SK-N-MC (cell line): Measurements from ENCODE around the gene CLSTN1.
"Not testable (repeated sequence)": the region's sequence is repeated elsewhere in the genome, so short reads cannot be mapped to it uniquely, and the experiment has no call there.

ENCODE experiments used
- DNase-seq: peaks from one replicate; pipeline ENCODE4 v3.0.0-alpha.2; 2011; ENCODE audit warnings: low read depth, low spot score
- H3K27ac ChIP-seq: fragments of 200-600 bp; sonication (generic); 2 replicates; pipeline ENCODE4 v1.5.1; 2016; ENCODE audit warnings: mixed run types
- H3K36me3 ChIP-seq: fragments of 200-600 bp; sonication (generic); 2 replicates; pipeline ENCODE4 v1.6.1; 2017; ENCODE audit warnings: antibody characterized with exemption, low read length, mixed read lengths; ENCODE audit not compliant: insufficient read depth
- H3K4me3 ChIP-seq: fragments of 200-600 bp; sonication (generic); 2 replicates; pipeline ENCODE4 v1.5.1; 2016
- H3K9ac ChIP-seq: fragments of 200-600 bp; sonication (generic); 2 replicates; pipeline ENCODE4 v1.8.0; 2017; ENCODE audit warnings: mixed run types, mixed read lengths; ENCODE audit not compliant: insufficient read length
- H3K9me3 ChIP-seq: fragments of 200-600 bp; sonication (generic); 2 replicates; pipeline ENCODE4 v1.6.1; 2017; ENCODE audit warnings: low read depth, mild to moderate bottlenecking, antibody characterized with exemption, low read length, moderate library complexity, mixed read lengths
- EZH2 ChIP-seq: fragments of 200-600 bp; sonication (generic); IDR thresholded peaks from one replicate; pipeline ENCODE4 v1.6.1; 2017; ENCODE audit warnings: antibody characterized with exemption
- FOXP2 ChIP-seq: optimal IDR thresholded peaks from 2 replicates; pipeline ENCODE3; 2011; ENCODE audit warnings: mild to moderate bottlenecking, moderate library complexity; ENCODE audit not compliant: insufficient read depth; ENCODE audit errors: extremely low read length, control extremely low read depth
- POLR2AphosphoS5 ChIP-seq: IDR thresholded peaks from 2 replicates; pipeline ENCODE4 v1.6.1; 2012; ENCODE audit warnings: mild to moderate bottlenecking, low read depth, low read length, borderline replicate concordance

CLSTN1 gene

DNA sequence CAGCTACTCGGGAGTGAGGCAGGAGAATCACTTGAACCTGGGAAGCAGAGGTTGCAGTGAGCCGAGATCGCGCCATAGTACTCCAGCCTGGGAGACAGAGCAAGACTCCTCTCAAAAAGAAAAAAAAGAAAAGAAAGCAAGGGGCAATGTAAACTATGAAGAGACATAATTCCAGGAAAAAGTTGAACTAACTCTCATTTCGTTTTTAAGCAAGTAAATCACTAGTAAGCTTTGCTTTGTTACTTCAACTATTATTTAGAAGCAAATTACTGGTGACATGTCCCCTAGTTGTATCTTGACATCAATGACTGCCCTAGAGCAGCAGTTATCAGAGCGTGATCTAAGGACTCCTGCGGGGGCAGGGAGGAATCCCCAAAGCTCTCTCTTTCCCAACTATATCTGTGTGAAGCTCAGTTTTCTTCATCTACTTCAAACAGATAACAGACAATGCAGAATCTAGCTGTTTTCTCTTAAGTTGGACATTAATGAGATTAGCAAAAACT, 18.7 kb downstream of the CLSTN1 start:
- Histone ChIP-seq H3K9me3 (no peaks in the 10 kb centered on the region), H3K4me3 (no peak overlapping the region), H3K36me3 (no peaks in the 10 kb centered on the region), H3K27ac (peak overlapping the region; percentile 57; the same call in 1 of the 2 replicates), H3K9ac (no peak overlapping the region)
- TF ChIP-seq POLR2AphosphoS5, result no peak
- no peak for DNase-seq

DNA sequence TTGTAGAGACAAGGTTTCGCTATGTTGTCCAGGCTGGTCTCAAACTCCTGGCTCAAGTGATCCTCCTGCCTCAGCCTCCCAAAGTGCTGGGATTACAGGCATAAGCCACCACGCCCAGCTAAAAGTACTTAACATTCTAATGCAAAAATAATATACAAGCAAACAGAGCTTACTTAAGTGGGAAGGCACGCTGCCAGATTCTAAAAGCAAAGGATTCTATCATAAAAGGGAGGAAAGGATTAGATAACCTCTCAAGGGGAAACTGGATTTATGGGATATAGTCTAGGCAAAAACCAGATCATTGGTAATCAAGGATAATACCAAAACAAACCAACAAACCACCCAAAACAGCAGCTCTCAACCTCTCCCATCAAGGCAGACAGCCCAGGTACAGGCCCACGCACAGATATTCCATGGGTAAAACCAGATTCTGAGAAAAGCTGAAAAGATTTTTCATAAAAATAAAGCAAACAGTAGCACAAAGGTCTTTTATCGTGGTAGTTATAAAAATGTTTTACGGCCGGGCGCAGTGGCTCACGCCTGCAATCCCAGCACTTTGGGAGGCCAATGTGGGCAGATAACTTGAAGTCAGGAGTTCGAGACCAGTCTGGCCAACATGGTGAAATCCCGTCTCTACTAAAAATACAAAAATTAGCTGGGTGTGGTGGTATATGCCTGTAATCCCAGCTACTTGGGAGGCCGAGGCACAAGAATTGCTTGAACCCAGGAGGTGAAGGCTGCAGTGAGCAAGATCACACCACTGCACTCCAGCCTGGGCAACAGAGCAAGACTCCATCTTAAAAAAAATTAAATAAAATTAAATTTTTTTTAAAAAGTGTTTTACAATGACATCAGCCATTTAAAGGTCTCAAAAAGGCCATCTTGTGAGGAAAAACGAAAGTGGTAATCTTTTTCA, 20.5 kb downstream of the CLSTN1 start:
- DNase-seq, H3K36me3 ChIP-seq, H3K4me3 ChIP-seq, H3K9me3 ChIP-seq, H3K27ac ChIP-seq, H3K9ac ChIP-seq: not testable (repeated sequence)

DNA sequence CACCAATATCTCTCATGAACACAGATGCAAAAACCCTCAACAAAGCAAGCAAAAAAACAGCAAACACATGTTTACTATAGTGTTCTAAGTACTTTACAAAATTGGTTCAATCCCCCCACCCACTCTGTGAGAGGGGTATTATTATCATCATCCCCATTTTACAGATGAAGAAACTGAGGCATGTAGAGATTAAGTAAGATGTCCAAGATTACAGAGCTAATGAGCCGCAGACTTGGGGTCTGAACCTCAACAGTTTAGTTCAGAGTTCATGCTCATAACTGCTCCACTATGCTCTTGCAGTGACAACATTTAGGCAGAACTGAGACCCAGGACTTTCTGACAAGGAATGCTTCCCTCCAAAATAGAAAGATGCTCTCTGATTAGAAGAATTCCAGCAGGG, 21.9 kb downstream of the CLSTN1 start:
- TF ChIP-seq POLR2AphosphoS5, result no peak
- TF ChIP-seq FOXP2, result no peak
- no peak for TF ChIP-seq EZH2
- H3K36me3 ChIP-seq, result no peaks in the 10 kb centered on the region
- H3K4me3 ChIP-seq, result no peak overlapping the region
- H3K9me3 ChIP-seq, result no peaks in the 10 kb centered on the region
- DNase-seq, result no peak
- no peak overlapping the region for H3K27ac ChIP-seq
- H3K9ac ChIP-seq, result no peak overlapping the region

DNA sequence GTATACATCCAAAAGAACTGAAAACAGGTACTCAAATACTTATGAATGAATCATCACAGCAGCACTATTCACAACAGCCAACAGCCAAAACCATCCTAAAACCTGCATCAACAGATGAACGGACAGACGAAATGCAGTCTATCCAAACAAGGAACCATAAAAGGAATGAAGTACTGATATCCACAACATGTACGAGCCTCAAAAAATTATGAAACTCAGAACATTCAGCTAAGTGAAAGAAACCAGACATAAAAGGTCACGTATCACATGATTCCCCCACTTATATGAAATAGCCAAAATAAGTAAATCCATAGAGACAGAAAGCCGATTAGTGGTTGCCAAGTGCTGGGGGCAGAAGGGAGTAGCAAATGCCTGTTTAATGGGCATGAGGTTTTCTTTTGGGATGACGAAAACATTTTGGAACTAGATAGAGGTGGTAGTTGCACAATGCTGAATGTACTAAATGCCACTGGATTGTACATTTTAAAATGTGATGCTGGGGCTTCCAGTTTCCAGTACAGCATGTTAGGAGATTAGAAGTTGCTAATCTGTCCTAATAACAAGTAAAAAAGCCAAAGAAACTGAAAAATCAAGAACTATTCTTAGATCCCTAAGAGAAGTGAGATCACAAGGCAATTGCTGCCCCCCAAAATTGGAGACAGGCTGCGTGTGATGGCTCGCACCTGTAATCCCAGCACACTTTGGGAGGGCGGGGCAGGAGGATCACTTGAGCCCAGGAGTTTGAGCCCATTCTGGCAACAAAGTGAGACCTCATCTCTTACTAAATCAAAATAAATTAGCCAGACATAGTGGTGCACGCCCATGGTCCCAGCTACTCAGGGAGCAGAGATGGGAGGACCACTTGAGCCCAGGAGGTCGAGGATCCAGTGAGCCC, 25.3 kb downstream of the CLSTN1 start:
- TF ChIP-seq POLR2AphosphoS5, result no peak
- no peak for TF ChIP-seq FOXP2
- TF ChIP-seq EZH2, result no peak
- no peaks in the 10 kb centered on the region for H3K36me3 ChIP-seq
- peak overlapping the region; percentile 55; the same call in 1 of the 2 replicates for H3K27ac ChIP-seq
- H3K9me3 ChIP-seq, result no peaks in the 10 kb centered on the region
- no peak overlapping the region for H3K4me3 ChIP-seq
- H3K9ac ChIP-seq, result no peak overlapping the region
- DNase-seq, result no peak

DNA sequence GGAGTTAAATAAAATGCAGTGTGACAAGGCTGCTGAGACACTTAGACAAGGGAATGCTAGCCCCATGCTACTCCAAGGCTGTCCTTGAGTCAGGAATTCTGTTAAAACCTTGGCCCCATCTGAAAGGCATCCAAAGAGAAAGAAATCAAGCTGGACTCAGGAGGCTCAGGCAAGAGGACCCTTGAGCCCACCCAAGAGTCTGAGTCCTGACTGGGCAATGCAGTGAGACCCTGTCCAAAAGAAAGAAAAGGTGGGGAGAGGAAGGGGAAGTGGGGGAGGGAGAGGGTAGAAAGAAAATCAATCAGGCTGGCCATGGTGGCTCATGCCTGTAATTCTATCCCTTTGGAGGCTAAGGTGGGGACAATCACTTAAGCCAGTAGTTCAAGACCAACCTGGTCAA, 26.7 kb downstream of the CLSTN1 start:
- TF ChIP-seq POLR2AphosphoS5, result no peak
- TF ChIP-seq EZH2, result no peak
- TF ChIP-seq FOXP2, result no peak
- Histone ChIP-seq H3K4me3 (no peak overlapping the region), H3K9ac (no peak overlapping the region), H3K36me3 (no peaks in the 10 kb centered on the region), H3K9me3 (no peaks in the 10 kb centered on the region), H3K27ac (no peak overlapping the region)
- no peak for DNase-seq

DNA sequence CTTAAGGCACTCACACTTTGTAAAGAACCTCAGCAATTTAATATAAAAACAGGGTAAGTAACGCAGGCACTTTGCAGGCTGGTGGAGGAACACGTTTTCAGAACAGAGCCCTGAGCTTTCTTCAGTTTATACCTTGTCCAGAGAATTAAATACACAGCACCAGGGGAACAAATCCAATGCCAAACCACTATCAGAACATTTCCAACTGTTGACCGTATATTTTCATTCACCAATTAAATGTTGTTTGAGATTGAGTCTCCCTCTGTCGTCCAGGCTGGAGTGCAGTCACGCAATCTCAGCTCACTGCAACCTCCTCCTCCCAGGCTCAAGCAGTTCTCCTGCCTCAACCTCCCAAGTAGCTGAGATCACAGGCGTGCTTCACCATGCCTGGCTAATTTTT, 29.7 kb downstream of the CLSTN1 start:
- Histone ChIP-seq H3K36me3 (no peaks in the 10 kb centered on the region), H3K4me3 (no peak overlapping the region), H3K9ac (no peak overlapping the region), H3K9me3 (no peaks in the 10 kb centered on the region), H3K27ac (no peak overlapping the region)
- no peak for TF ChIP-seq EZH2
- TF ChIP-seq POLR2AphosphoS5, result no peak
- no peak for TF ChIP-seq FOXP2
- no peak for DNase-seq

DNA sequence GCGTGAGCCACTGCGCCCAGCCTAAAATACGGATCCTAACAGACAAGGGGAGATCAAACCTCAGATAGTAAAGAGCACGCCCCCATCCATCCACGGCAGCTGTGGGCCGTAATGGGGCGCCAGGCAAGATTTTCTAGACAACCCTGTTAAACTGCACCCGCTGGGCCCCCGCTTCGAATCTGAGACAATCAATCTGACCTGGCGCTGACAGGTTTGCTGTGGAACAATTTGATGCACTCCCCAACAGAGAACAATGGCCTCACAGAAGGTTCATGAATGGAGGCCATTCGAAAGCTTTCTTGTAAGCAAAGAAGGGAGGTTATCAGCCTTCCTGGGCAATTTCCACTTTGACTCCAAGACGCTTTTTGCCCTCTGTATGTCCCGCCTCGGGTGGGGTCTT, 30.5 kb downstream of the CLSTN1 start:
- Histone ChIP-seq H3K9me3 (no peaks in the 10 kb centered on the region), H3K4me3 (no peak overlapping the region), H3K27ac (no peak overlapping the region), H3K9ac (no peak overlapping the region), H3K36me3 (no peaks in the 10 kb centered on the region)
- TF ChIP-seq FOXP2, result no peak
- TF ChIP-seq EZH2, result no peak
- TF ChIP-seq POLR2AphosphoS5, result no peak
- no peak for DNase-seq

DNA sequence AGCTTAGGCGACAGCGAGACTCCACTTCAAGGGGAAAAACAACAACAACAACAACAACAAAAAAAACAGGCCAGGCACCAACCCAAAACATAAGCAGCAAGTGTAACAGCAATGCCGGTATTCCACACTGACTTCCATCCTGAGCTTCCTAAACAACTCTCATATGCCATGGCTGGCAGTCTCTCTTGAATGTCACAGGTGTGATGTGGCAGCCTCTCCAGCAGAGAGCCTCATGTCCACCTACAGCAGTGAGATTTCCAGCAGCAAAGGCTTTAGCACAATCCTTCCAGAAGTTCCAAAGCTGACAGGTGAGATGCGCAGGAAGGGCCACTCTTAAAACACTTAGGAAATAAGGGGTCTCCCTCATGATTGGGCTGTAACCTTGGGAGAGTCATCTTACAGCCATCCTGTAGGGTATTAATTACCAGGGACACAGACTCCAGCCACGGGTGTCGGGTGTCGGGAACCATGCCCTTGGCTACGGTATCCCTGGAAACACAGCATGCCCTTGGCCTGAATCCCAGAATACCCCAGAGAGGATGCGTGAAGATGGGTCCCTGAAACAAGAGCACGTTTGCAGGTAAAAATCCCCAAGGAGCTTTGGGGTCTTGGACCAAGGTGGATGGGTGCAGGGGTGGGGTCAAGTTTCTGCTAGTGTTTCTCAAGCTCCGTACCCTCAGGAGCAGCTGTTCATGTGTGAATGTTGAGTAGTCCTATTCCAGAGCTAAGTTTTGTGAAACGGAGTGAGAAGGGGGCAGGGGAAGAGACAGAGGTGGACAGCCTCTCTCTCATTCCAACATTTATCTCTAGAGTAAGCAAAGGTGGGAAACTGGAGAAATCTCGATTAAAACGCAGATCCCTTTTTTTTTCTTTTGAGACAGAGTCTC, 31.4 kb downstream of the CLSTN1 start:
- no peak overlapping the region for H3K9ac ChIP-seq
- no peak overlapping the region for H3K4me3 ChIP-seq
- no peak for DNase-seq
- TF ChIP-seq EZH2 (no peak), FOXP2 (no peak), POLR2AphosphoS5 (no peak)
- no peaks in the 10 kb centered on the region for H3K36me3 ChIP-seq
- H3K27ac ChIP-seq, result no peak overlapping the region
- no peaks in the 10 kb centered on the region for H3K9me3 ChIP-seq

DNA sequence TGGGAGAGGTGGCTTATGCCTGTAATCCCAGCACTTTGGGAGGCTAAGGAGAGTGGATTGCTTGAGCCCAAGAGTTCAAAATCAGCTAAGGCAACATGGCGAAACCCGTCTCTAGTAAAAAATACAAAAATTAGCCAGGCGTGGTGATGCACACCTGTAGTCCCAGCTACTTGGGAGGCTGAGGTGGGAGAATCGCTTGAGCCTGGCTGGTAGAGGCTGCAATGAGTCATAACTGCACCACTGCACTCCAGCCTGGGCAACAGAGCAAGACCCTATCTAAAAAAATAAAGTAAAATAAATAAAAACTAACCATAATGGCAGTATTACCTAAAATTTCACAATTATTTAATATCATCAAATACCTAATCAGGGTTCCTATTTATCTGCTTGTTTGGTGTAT, 34.1 kb downstream of the CLSTN1 start:
- H3K9me3 ChIP-seq, H3K27ac ChIP-seq, H3K36me3 ChIP-seq, H3K4me3 ChIP-seq, H3K9ac ChIP-seq, DNase-seq: not testable (repeated sequence)
